HG03159 (cell line): ENCODE measurements around the gene TSC22D1.

ENCODE experiments used
- ATAC-seq: cut with Tn5 transposase; IDR thresholded peaks from one replicate; pipeline ENCODE4 v1.9.1; 2021; ENCODE audit warnings: mild to moderate bottlenecking, moderate library complexity; ENCODE audit not compliant: unreplicated experiment

Gene TSC22D1

DNA sequence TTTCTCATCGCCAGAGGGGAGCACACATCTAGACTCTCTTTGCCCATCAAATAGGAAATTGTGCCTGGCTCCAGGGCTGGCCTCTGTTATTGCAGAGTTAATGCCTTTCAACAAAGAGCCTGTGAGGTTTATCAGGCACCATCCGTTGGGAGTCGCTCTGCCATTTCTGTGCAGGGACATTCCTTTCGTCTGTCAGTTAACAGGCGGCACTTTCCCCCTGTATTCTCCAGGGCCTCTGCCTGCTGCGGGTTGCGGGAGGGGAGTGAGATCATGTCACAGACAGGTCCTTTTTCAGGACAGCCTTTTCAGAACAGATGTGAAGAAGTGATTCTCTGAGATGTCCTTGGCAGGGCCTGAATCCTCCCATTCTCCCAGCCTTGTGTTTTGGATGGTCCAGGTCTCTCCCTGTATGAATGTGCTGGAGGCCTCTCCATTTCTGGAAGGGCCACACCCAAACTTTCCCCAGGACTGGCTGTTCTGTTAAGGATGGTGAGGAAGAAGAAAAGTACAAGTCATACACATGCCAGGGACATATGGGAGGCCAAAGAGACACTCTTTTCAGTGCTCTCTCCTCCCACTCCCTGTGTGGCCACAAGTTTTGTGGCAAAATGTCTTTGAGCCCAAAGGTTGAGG lies 187.6 kb downstream of the TSC22D1 start:
- no peak for ATAC-seq

DNA sequence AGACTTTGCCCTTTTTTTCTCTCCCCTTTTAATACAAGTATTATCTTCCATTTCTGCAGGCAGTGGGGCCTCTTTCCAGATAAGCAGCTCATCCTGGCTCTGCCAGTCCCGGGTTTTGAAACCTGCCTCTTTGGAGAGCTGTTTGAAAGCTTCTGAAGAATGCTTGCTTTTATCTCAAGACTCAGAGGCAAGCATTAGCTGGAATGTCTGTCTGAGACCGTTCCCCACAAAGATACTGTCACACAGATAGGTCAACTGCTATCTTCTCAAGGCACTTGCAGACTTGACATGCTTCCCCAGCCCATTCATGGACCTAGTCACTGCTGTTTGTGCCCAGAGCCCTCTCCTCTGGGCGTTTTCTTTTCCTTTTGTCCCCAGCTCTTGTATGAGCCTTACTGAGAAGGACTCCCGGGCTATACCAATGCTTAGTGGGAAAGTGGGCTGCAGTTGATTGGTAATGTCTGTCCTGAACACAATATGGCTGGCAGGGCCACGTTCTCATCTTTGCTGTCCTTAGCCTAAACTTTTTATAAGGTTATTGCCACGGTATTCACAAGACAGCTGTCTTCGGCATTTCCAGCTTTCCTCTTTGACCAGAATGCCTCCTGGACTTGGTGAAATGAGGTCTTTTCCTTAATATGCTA lies 189.1 kb downstream of the TSC22D1 start:
- ATAC-seq = no peak

- no peak for ATAC-seq
These were observed 190.3 kb downstream of the TSC22D1 start for GRCh38 chr13:44385847-44386246.

- no peak for ATAC-seq
These were observed 190.7 kb downstream of the TSC22D1 start for GRCh38 chr13:44385401-44385800.

DNA sequence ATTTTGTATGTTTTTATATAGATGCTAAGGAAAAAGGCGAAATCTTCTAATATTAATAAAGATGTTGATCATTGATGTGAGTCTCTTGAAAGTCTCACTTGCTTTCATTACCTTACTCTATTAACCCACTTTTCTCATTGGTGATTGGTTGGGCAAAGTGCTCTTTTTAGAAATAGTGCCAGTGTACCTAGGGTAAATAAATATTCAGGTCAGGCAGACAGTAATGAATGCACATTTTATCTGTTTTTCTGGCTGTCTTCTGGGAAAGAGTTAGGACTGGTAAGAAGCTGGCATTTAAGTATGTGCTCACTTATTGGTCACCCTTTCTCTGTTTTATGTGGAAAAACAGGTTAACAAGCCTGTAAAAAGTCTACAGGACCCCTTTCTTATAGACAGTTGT lies 191.4 kb downstream of the TSC22D1 start:
- no peak for ATAC-seq

- ATAC-seq = no peak
These were observed 192.2 kb downstream of the TSC22D1 start for GRCh38 chr13:44383945-44384344.

DNA sequence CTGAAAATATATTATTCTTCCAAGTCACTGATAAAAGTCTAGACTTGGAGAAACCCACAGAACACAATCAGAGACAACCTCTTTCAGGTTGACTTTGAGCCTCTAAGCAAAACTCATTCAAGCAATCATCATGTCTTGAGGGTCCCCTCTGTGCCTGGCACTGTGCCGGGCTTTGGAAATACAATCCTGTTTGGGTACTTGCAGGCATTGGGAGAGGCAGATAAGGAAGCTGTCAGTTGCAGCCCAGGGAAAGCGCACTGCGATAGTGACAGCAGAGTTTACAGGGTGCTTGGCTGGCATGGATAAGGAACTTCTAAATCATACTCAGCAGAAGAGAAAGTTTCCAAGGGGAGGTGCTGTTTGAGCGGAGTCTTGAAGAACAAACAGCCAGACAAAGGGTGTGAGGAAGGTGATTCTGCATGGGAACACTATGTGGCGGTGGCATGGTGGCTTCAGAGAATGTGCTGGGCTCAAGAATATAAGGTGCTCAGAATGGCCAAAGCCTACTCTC lies 193.4 kb downstream of the TSC22D1 start:
- no peak for ATAC-seq
